Stimulated activated CD8-positive, alpha-beta memory T cell treated with anti-CD3 and anti-CD28 coated beads, Interleukin-2, amount 100 ng/mL, for 1 hour (primary cell): ENCODE data around the gene SRGAP3.

Source experiments
- DNase-seq, 2 donors: peaks; one replicate each; pipeline ENCODE4 v3.0.0-alpha.2; 2020; ENCODE audit warnings: low read depth in 2 of 2

SRGAP3 gene

GRCh38 chr3:9225268-9225667, 24.2 kb downstream of the SRGAP3 start:
- no peak for DNase-seq

GRCh38 chr3:9224490-9224889, 25.0 kb downstream of the SRGAP3 start:
- no peak for DNase-seq

- no peak for DNase-seq
Measured at GRCh38 chr3:9223672-9224071, 25.8 kb downstream of the SRGAP3 start.

GRCh38 chr3:9222956-9223639, 26.3 kb downstream of the SRGAP3 start:
- no peak for DNase-seq

- no peak for DNase-seq
Measured at GRCh38 chr3:9222049-9222448, 27.4 kb downstream of the SRGAP3 start.

- no peak for DNase-seq
Measured at GRCh38 chr3:9218514-9218846, 31.0 kb downstream of the SRGAP3 start.

- DNase-seq = no peak
Measured at GRCh38 chr3:9217784-9218513, 31.5 kb downstream of the SRGAP3 start.

GRCh38 chr3:9216736-9217135, 32.7 kb downstream of the SRGAP3 start:
- DNase-seq = no peak

GRCh38 chr3:9214599-9214998, 34.8 kb downstream of the SRGAP3 start:
- no peak for DNase-seq

GRCh38 chr3:9214185-9214584, 35.3 kb downstream of the SRGAP3 start:
- no peak for DNase-seq

GRCh38 chr3:9213019-9213634, 36.3 kb downstream of the SRGAP3 start:
- DNase-seq = no peak

- DNase-seq = no peak
Measured at GRCh38 chr3:9211155-9211950, 38.1 kb downstream of the SRGAP3 start.

- no peak for DNase-seq
Measured at GRCh38 chr3:9209777-9210176, 39.7 kb downstream of the SRGAP3 start.

GRCh38 chr3:9208605-9209152, 40.8 kb downstream of the SRGAP3 start:
- DNase-seq = no peak

GRCh38 chr3:9207116-9207763, 42.2 kb downstream of the SRGAP3 start:
- DNase-seq = no peak

- no peak for DNase-seq
Measured at GRCh38 chr3:9206287-9206686, 43.2 kb downstream of the SRGAP3 start.

GRCh38 chr3:9205345-9206143, 43.9 kb downstream of the SRGAP3 start:
- DNase-seq = no peak

- DNase-seq = no peak
Measured at GRCh38 chr3:9204253-9204992, 45.0 kb downstream of the SRGAP3 start.

GRCh38 chr3:9203317-9203716, 46.1 kb downstream of the SRGAP3 start:
- no peak for DNase-seq

- DNase-seq = no peak
Measured at GRCh38 chr3:9202546-9202945, 46.9 kb downstream of the SRGAP3 start.
